ENCODE measurements around the gene CBX1. TPM values are rescaled to one million over a fixed set of nuclear protein-coding genes. Genes with fewer than 3 reads are reported as not detected.

The CBX1 gene
- total and polyA plus RNA-seq, 2 of the 4 experiments (the other 2 are of a cell fraction) = 35.0 to 54.9 TPM

- H3K4me3 ChIP-seq (ENCODE audit: insufficient read depth, low read depth, low read length) = no peak overlapping the region
- ATAC-seq (ENCODE audit: low read depth) = no peak
- H3K9ac ChIP-seq (ENCODE audit: low read depth, low read length) = no peak overlapping the region
- H3K36me3 ChIP-seq (ENCODE audit: control insufficient read depth, insufficient read depth, low read length) = peaks cover 9% of the 10 kb centered on the region
- no peak overlapping the region for H4K5ac ChIP-seq (ENCODE audit: low read depth, low read length)
- TF ChIP-seq ELK1 (IDR thresholded peaks at IDR 0.05; ENCODE audit: borderline replicate concordance, low read depth, low read length) (no peak), CEBPB (IDR thresholded peaks at IDR 0.05; ENCODE audit: low read depth, low read length) (no peak), BHLHE40 (IDR thresholded peaks at IDR 0.05; ENCODE audit: low read depth, low read length) (no peak), USF2 (IDR thresholded peaks at IDR 0.05; ENCODE audit: low read depth, low read length) (no peak), CTCF (conservative IDR thresholded peaks at IDR 0.05; ENCODE audit: low read depth, low read length) (no peak), CHD1 (IDR thresholded peaks at IDR 0.05; ENCODE audit: low read depth, low read length) (no peak), SMC3 (IDR thresholded peaks at IDR 0.05; ENCODE audit: low read depth, low read length) (no peak), FOS (IDR thresholded peaks at IDR 0.05; ENCODE audit: low read depth, low read length) (no peak), RFX5 (IDR thresholded peaks at IDR 0.05; ENCODE audit: low read depth, low read length) (no peak), RCOR1 (IDR thresholded peaks at IDR 0.05; ENCODE audit: insufficient replicate concordance, low read length) (no peak), MAZ (IDR thresholded peaks at IDR 0.05; ENCODE audit: borderline replicate concordance, low read depth, low read length) (no peak), MXI1 (IDR thresholded peaks at IDR 0.05; ENCODE audit: borderline replicate concordance, low read depth, low read length) (no peak), RAD21 (IDR thresholded peaks at IDR 0.05; ENCODE audit: low read length) (no peak), NFE2L2 (IDR thresholded peaks at IDR 0.05; ENCODE audit: low read depth, low read length) (no peak), POLR2A (IDR thresholded peaks at IDR 0.05; ENCODE audit: low read depth, low read length) (no peak), MAFK (IDR thresholded peaks at IDR 0.05; ENCODE audit: low read depth, low read length) (no peak)
- no peak for DNase-seq
- no peak overlapping the region for H2AK5ac ChIP-seq (ENCODE audit: low read depth, low read length)
- no peaks in the 10 kb centered on the region for H3K9me1 ChIP-seq (ENCODE audit: insufficient read depth, low read length)
- ChIA-PET POLR2A (ENCODE audit: unreplicated experiment) (no interaction called here), CTCF (no interaction called here)
- no peak overlapping the region for H3K18ac ChIP-seq (ENCODE audit: low read depth, low read length)
- H2BK20ac ChIP-seq (ENCODE audit: low read depth, low read length) = no peak overlapping the region
- no peak overlapping the region for H3K4me2 ChIP-seq (ENCODE audit: low read depth, low read length)
- no peaks in the 10 kb centered on the region for H3K27me3 ChIP-seq (ENCODE audit: control insufficient read depth, insufficient read depth, low read length)
- in situ Hi-C loops (cut with MboI; ENCODE audit: low sequenced_read_pairs) (no loop called here), dilution Hi-C loops (cut with HindIII; ENCODE audit: low sequenced_read_pairs, unreplicated experiment) (no loop called here), intact Hi-C loops (cut with micrococcal nuclease) (no loop called here)
- no peak overlapping the region for H3K56ac ChIP-seq (ENCODE audit: extremely low read depth, insufficient read depth, low read length)
- no peaks in the 10 kb centered on the region for H3K9me3 ChIP-seq (ENCODE audit: control insufficient read depth, insufficient read depth, low read length)
- no peak overlapping the region for H2AK9ac ChIP-seq (replicated peaks; ENCODE audit: low read depth, low read length, poor library complexity)
- no peak overlapping the region for H3K14ac ChIP-seq (replicated peaks; ENCODE audit: low read depth, low read length)
- H3K79me1 ChIP-seq (ENCODE audit: low read depth in 1 of 2, low read length in 2 of 2) = peaks cover 27 to 53% of the 10 kb centered on the region in 2 experiments
- no peak overlapping the region for H3K4ac ChIP-seq (ENCODE audit: low read depth, low read length)
- H3K23ac ChIP-seq (ENCODE audit: low read depth, low read length) = no peak overlapping the region
- WGBS, 2 experiments (ENCODE audit: extremely low coverage in 2 of 2, insufficient read length in 1 of 2) = 95% methylated on average over 4 of the region's 9 CpGs; no CpG with 5 or more reads in 1 of the 2 experiments
- peaks cover 2% of the 10 kb centered on the region for H4K20me1 ChIP-seq (ENCODE audit: insufficient read depth, low read length)
- H3K4me1 ChIP-seq (ENCODE audit: control insufficient read depth, insufficient read depth, low read length) = no peaks in the 10 kb centered on the region
- H4K91ac ChIP-seq (ENCODE audit: insufficient read depth, low read depth, low read length) = no peak overlapping the region
- no peak overlapping the region for H3K27ac ChIP-seq (ENCODE audit: insufficient read depth, low read length)
- no peak overlapping the region for H2BK5ac ChIP-seq (ENCODE audit: low read depth, low read length, poor library complexity, severe bottlenecking)
- no peak overlapping the region for H2BK120ac ChIP-seq (ENCODE audit: low read depth, low read length)
- no TSS peak for BruUV-seq (replicated peaks)
- H2AFZ ChIP-seq (replicated peaks; ENCODE audit: low read length, poor library complexity) = no peak overlapping the region
- H2BK15ac ChIP-seq (ENCODE audit: low read depth, low read length) = no peak overlapping the region
- H4K8ac ChIP-seq (ENCODE audit: low read depth in 2 of 2, low read length in 2 of 2) = no peak overlapping the region
These were observed 9.5 kb upstream of the CBX1 start for GRCh38 chr17:48110761-48111160.
